Glutamatergic neuron (in vitro differentiated cells): ENCODE data around the gene SERAC1. TPM values are rescaled to one million over a fixed set of nuclear protein-coding genes. Genes with fewer than 3 reads are reported as not detected.

ENCODE experiments used
- DNase-seq: peaks from one replicate; pipeline ENCODE4 v3.0.0; 2022
- H3K27ac Mint-ChIP-seq: one replicate; pipeline ENCODE4 v1.8.0; 2020; ENCODE audit warnings: mild to moderate bottlenecking, mixed read lengths, inconsistent platforms; ENCODE audit not compliant: unreplicated experiment
- H3K27me3 Mint-ChIP-seq: one replicate; pipeline ENCODE4 v1.8.0; 2020; ENCODE audit warnings: mild to moderate bottlenecking, moderate library complexity, mixed read lengths, inconsistent platforms; ENCODE audit not compliant: unreplicated experiment
- H3K36me3 Mint-ChIP-seq: one replicate; pipeline ENCODE4 v1.8.0; 2020; ENCODE audit warnings: mild to moderate bottlenecking, mixed read lengths, inconsistent platforms; ENCODE audit not compliant: unreplicated experiment
- H3K4me1 Mint-ChIP-seq: one replicate; pipeline ENCODE4 v1.8.0; 2020; ENCODE audit warnings: mild to moderate bottlenecking, low read depth, mixed read lengths, inconsistent platforms; ENCODE audit not compliant: unreplicated experiment
- H3K4me3 Mint-ChIP-seq: one replicate; pipeline ENCODE4 v1.8.0; 2020; ENCODE audit warnings: mild to moderate bottlenecking, mixed read lengths, inconsistent platforms; ENCODE audit not compliant: unreplicated experiment
- H3K9me3 Mint-ChIP-seq: one replicate; pipeline ENCODE4 v1.8.0; 2020; ENCODE audit warnings: mild to moderate bottlenecking, moderate library complexity, mixed read lengths, inconsistent platforms; ENCODE audit not compliant: unreplicated experiment
- CTCF ChIP-seq: fragments of 200-600 bp; sonication (generic); IDR thresholded peaks from one replicate; pipeline ENCODE4 v1.5.0; 2021; ENCODE audit not compliant: partially characterized antibody, unreplicated experiment
- total RNA-seq: library from RNA; stranded (reverse); fragmentation: NEBNext Ultra II Directional; extraction: Animal tissue kit (Norgen Biotek cat#: 25700); gene quantifications from one replicate; pipeline ENCODE4 v1.2.1, GENCODE V29; 2021; ENCODE audit not compliant: unreplicated experiment

SERAC1 gene
- total RNA-seq, 1 donor from 2014 or later: 29.7 TPM

- H3K27ac Mint-ChIP-seq: no peak overlapping the region
Observed at GRCh38 chr6:158068156-158068892, 99.7 kb downstream of the SERAC1 start.

GRCh38 chr6:158067436-158068015, 100.5 kb downstream of the SERAC1 start:
- Mint-ChIP-seq H3K27me3 (peaks cover 13% of the 10 kb centered on the region), H3K4me3 (no peak overlapping the region), H3K27ac (no peak overlapping the region), H3K9me3 (peaks cover 10% of the 10 kb centered on the region), H3K4me1 (peaks cover 24% of the 10 kb centered on the region), H3K36me3 (no peaks in the 10 kb centered on the region)
- no peak for DNase-seq
- no peak for TF ChIP-seq CTCF

More at GRCh38 chr6:158068156-158068892, 99.7 kb downstream of the SERAC1 start:
- Mint-ChIP-seq H3K36me3 (no peaks in the 10 kb centered on the region), H3K4me3 (no peak overlapping the region), H3K4me1 (peaks cover 24% of the 10 kb centered on the region), H3K9me3 (peaks cover 10% of the 10 kb centered on the region), H3K27me3 (peaks cover 10% of the 10 kb centered on the region)
- DNase-seq: no peak
- TF ChIP-seq CTCF: no peak

DNA sequence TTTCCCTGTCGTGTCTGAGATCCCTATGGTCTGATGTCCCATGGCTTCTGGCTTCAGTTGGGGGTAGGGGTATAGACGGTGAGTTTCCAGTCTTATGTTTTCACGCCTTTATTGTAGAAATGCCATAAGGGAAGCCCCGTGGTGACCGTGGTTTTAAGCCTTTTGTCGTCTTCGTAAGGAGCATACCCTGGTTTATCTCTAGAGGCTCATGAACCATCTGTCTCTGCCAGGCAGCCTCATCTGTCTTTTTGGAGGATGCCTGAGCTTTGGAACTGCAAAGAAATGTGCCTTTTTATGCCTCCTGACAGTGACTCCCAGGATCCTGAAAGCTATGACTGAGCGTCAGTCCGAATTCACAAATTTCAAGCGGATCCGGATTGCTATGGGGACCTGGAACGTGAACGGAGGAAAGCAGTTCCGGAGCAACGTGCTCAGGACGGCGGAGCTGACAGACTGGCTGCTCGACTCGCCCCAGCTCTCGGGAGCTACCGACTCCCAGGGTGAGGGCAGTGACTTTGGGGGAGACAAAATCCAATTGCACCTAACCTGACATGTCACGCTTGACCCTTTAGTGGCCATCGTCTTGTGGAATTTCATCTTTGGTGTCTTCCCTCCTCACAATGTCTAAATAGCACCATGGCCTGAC, 101.8 kb downstream of the SERAC1 start:
- Mint-ChIP-seq H3K27me3 (peaks cover 11% of the 10 kb centered on the region), H3K36me3 (no peaks in the 10 kb centered on the region), H3K9me3 (peaks cover 10% of the 10 kb centered on the region), H3K4me3 (peak overlapping the region; percentile 20), H3K4me1 (peaks cover 21% of the 10 kb centered on the region), H3K27ac (peak overlapping the region; percentile 75)
- no peak for TF ChIP-seq CTCF
- no peak for DNase-seq

- Mint-ChIP-seq H3K4me1 (peaks cover 21% of the 10 kb centered on the region), H3K27ac (no peak overlapping the region), H3K27me3 (peaks cover 11% of the 10 kb centered on the region), H3K36me3 (no peaks in the 10 kb centered on the region), H3K9me3 (peaks cover 10% of the 10 kb centered on the region), H3K4me3 (no peak overlapping the region)
- no peak for DNase-seq
- no peak for TF ChIP-seq CTCF
Observed at GRCh38 chr6:158064725-158065251, 103.3 kb downstream of the SERAC1 start.
